ENCODE measurements around the gene AP4M1.
A peak's percentile ranks its signal among the peaks of the same experiment; 100 is the strongest.

AP4M1 gene

GRCh38 chr7:100124301-100125230 lies 23.1 kb downstream of the AP4M1 start:
- no peaks in the 10 kb centered on the region for H3K9me2 ChIP-seq (replicated peaks; ENCODE audit: low read depth, low read length)
- H3K4me3 ChIP-seq (ENCODE audit: low read length, poor library complexity, severe bottlenecking): peak overlapping the region; percentile 95
- H4K20me1 ChIP-seq (ENCODE audit: insufficient read depth, low read length, poor library complexity, severe bottlenecking): no peaks in the 10 kb centered on the region
- peaks cover 30% of the 10 kb centered on the region for H3K4me1 ChIP-seq (ENCODE audit: insufficient read depth, low read length, poor library complexity, severe bottlenecking)
- peak overlapping the region; percentile 35 for H3K9ac ChIP-seq (ENCODE audit: low read depth, low read length, poor library complexity, severe bottlenecking)
- H3K27me3 ChIP-seq (ENCODE audit: insufficient read depth, low read length, poor library complexity, severe bottlenecking): no peaks in the 10 kb centered on the region
- H3F3A ChIP-seq (ENCODE audit: low read depth): no peaks in the 10 kb centered on the region; the same call in 1 of the 2 replicates
- H3K9me3 ChIP-seq (ENCODE audit: insufficient read depth, low read depth, low read length): no peaks in the 10 kb centered on the region
- TF ChIP-seq EZH2phosphoT487 (IDR thresholded peaks at IDR 0.05; ENCODE audit: borderline replicate concordance): no peak
- peaks cover 33% of the 10 kb centered on the region for H3K79me2 ChIP-seq (ENCODE audit: insufficient read depth, low read length)
- no peak overlapping the region for H2AFZ ChIP-seq (ENCODE audit: low read length)
- H3K4me2 ChIP-seq (ENCODE audit: low read depth, low read length, poor library complexity, severe bottlenecking): peak overlapping the region; percentile 98
- H3K36me3 ChIP-seq (ENCODE audit: insufficient read depth, low read length): no peaks in the 10 kb centered on the region

GRCh38 chr7:100126239-100126930 lies 24.9 kb downstream of the AP4M1 start:
- H2AFZ ChIP-seq (ENCODE audit: low read length): peak overlapping the region; percentile 84

GRCh38 chr7:100126931-100127865 lies 25.8 kb downstream of the AP4M1 start, which contains the start of gene MBLAC1:
TSS of gene MBLAC1 (plus strand) at chr7:100126967. CDS start at chr7:100127396, 429 bp downstream.
- Histone ChIP-seq H3K9me3 (ENCODE audit: insufficient read depth, low read depth, low read length) (no peaks in the 10 kb centered on the region), H3K4me2 (ENCODE audit: low read depth, low read length, poor library complexity, severe bottlenecking) (peak within 1 kb of the TSS; percentile 98), H3K27me3 (ENCODE audit: insufficient read depth, low read length, poor library complexity, severe bottlenecking) (no peaks in the 10 kb centered on the region), H3K4me1 (ENCODE audit: insufficient read depth, low read length, poor library complexity, severe bottlenecking) (peaks cover 25% of the 10 kb centered on the region), H3K79me2 (ENCODE audit: insufficient read depth, low read length) (peaks cover 30% of the 10 kb centered on the region), H3K9me2 (replicated peaks; ENCODE audit: low read depth, low read length) (no peaks in the 10 kb centered on the region), H4K20me1 (ENCODE audit: insufficient read depth, low read length, poor library complexity, severe bottlenecking) (no peaks in the 10 kb centered on the region), H3K36me3 (ENCODE audit: insufficient read depth, low read length) (no peaks in the 10 kb centered on the region), H2AFZ (ENCODE audit: low read length) (peak within 1 kb of the TSS; percentile 84), H3K9ac (ENCODE audit: low read depth, low read length, poor library complexity, severe bottlenecking) (peak within 1 kb of the TSS; percentile 97), H3K4me3 (ENCODE audit: low read length, poor library complexity, severe bottlenecking) (peak within 1 kb of the TSS; percentile 95), H3F3A (ENCODE audit: low read depth) (no peaks in the 10 kb centered on the region; the same call in 1 of the 2 replicates)
- TF ChIP-seq EZH2phosphoT487 (IDR thresholded peaks at IDR 0.05; ENCODE audit: borderline replicate concordance): no peak
- 0 out of 2 replicates have a peak, but pooled peaks have one; percentile 11 for TF ChIP-seq CTCF (conservative IDR thresholded peaks at IDR 0.05; ENCODE audit: low read length)

More at GRCh38 chr7:100126239-100126930, 24.9 kb downstream of the AP4M1 start:
- Histone ChIP-seq H3K9ac (ENCODE audit: low read depth, low read length, poor library complexity, severe bottlenecking) (peak overlapping the region; percentile 97), H3K79me2 (ENCODE audit: insufficient read depth, low read length) (peaks cover 33% of the 10 kb centered on the region), H3K27me3 (ENCODE audit: insufficient read depth, low read length, poor library complexity, severe bottlenecking) (no peaks in the 10 kb centered on the region), H3K36me3 (ENCODE audit: insufficient read depth, low read length) (no peaks in the 10 kb centered on the region), H3K4me2 (ENCODE audit: low read depth, low read length, poor library complexity, severe bottlenecking) (peak overlapping the region; percentile 98), H3K4me1 (ENCODE audit: insufficient read depth, low read length, poor library complexity, severe bottlenecking) (peaks cover 25% of the 10 kb centered on the region), H3K4me3 (ENCODE audit: low read length, poor library complexity, severe bottlenecking) (peak overlapping the region; percentile 95), H3K9me3 (ENCODE audit: insufficient read depth, low read depth, low read length) (no peaks in the 10 kb centered on the region), H3F3A (ENCODE audit: low read depth) (no peaks in the 10 kb centered on the region; the same call in 1 of the 2 replicates), H4K20me1 (ENCODE audit: insufficient read depth, low read length, poor library complexity, severe bottlenecking) (no peaks in the 10 kb centered on the region), H3K9me2 (replicated peaks; ENCODE audit: low read depth, low read length) (no peaks in the 10 kb centered on the region)
- TF ChIP-seq CTCF (conservative IDR thresholded peaks at IDR 0.05; ENCODE audit: low read length) (no peak), EZH2phosphoT487 (IDR thresholded peaks at IDR 0.05; ENCODE audit: borderline replicate concordance) (no peak)

Data from Loucy (cell line).